Activated CD4-positive, alpha-beta T cell treated with anti-CD3 and anti-CD28 coated beads, Interleukin-2, amount 50 U/mL, for 16 hours (primary cell): ENCODE measurements around the gene MYF6.
"Not testable (repeated sequence)": the region's sequence is repeated elsewhere in the genome, so short reads cannot be mapped to it uniquely, and the experiment has no call there.

Experiments
- DNase-seq: peaks from one replicate; pipeline ENCODE4 v3.0.0-alpha.2; 2020

The MYF6 gene

GRCh38 chr12:80707126-80707829, at the start of gene MYF6:
Gene MYF6 (plus strand): TSS chr12:80707634. CDS start chr12:80707720, 86 bp downstream.
- no peak for DNase-seq

- DNase-seq: no peak
Observed at GRCh38 chr12:80659512-80660063, 47.8 kb upstream of the MYF6 start.

GRCh38 chr12:80662586-80662985, 44.8 kb upstream of the MYF6 start:
- DNase-seq: no peak

GRCh38 chr12:80670214-80670613, 37.2 kb upstream of the MYF6 start:
- DNase-seq: no peak

- not testable (repeated sequence) for DNase-seq
Observed at GRCh38 chr12:80676042-80676636, 31.3 kb upstream of the MYF6 start.

- DNase-seq: no peak
Observed at GRCh38 chr12:80676856-80677255, 30.6 kb upstream of the MYF6 start.

- DNase-seq: no peak
Observed at GRCh38 chr12:80677994-80678393, 29.4 kb upstream of the MYF6 start.

GRCh38 chr12:80679346-80680131, 27.9 kb upstream of the MYF6 start:
- DNase-seq: no peak

GRCh38 chr12:80681287-80681686, 26.1 kb upstream of the MYF6 start:
- no peak for DNase-seq

GRCh38 chr12:80681786-80682185, 25.6 kb upstream of the MYF6 start:
- DNase-seq: no peak

GRCh38 chr12:80684077-80684495, 23.3 kb upstream of the MYF6 start:
- DNase-seq: no peak

GRCh38 chr12:80690090-80690489, 17.3 kb upstream of the MYF6 start:
- no peak for DNase-seq

- no peak for DNase-seq
Observed at GRCh38 chr12:80690513-80690912, 16.9 kb upstream of the MYF6 start.

GRCh38 chr12:80692114-80692513, 15.3 kb upstream of the MYF6 start:
- DNase-seq: no peak

GRCh38 chr12:80697270-80697887, 10.1 kb upstream of the MYF6 start:
- DNase-seq: no peak

GRCh38 chr12:80698256-80698655, 9.2 kb upstream of the MYF6 start:
- no peak for DNase-seq

GRCh38 chr12:80698847-80699542, 8.4 kb upstream of the MYF6 start:
- DNase-seq: no peak

GRCh38 chr12:80700327-80700726, 7.1 kb upstream of the MYF6 start:
- no peak for DNase-seq

- no peak for DNase-seq
Observed at GRCh38 chr12:80701388-80701787, 6.0 kb upstream of the MYF6 start.

GRCh38 chr12:80702889-80703805, 4.3 kb upstream of the MYF6 start:
- no peak for DNase-seq

GRCh38 chr12:80704420-80704819, 3.0 kb upstream of the MYF6 start:
- DNase-seq: no peak
